HG03039 (cell line): ENCODE data around the gene LCMT1.
"Not testable (repeated sequence)": the region's sequence is repeated elsewhere in the genome, so short reads cannot be mapped to it uniquely, and the experiment has no call there.

Experiments used
- ATAC-seq: cut with Tn5 transposase; IDR thresholded peaks from one replicate; pipeline ENCODE4 v1.9.1; 2021; ENCODE audit warnings: mild to moderate bottlenecking, moderate library complexity; ENCODE audit not compliant: unreplicated experiment

LCMT1 gene

GRCh38 chr16:25111403-25112166 is at the start of gene LCMT1:
Gene LCMT1 (plus strand): TSS chr16:25111742. CDS start chr16:25111884, 142 bp downstream.
- ATAC-seq, result peak; percentile 92

GRCh38 chr16:25063102-25063501 is 48.4 kb upstream of the LCMT1 start:
- no peak for ATAC-seq

- no peak for ATAC-seq
Measured at GRCh38 chr16:25063865-25064264, 47.7 kb upstream of the LCMT1 start.

- not testable (repeated sequence) for ATAC-seq
Measured at GRCh38 chr16:25064281-25064680, 47.3 kb upstream of the LCMT1 start.

GRCh38 chr16:25064937-25065336 is 46.6 kb upstream of the LCMT1 start:
- ATAC-seq, result no peak

GRCh38 chr16:25065899-25066298 is 45.6 kb upstream of the LCMT1 start:
- no peak for ATAC-seq

GRCh38 chr16:25066426-25066746 is 45.2 kb upstream of the LCMT1 start:
- ATAC-seq, result peak; percentile 17

GRCh38 chr16:25066747-25067631 is 44.6 kb upstream of the LCMT1 start:
- ATAC-seq, result peak; percentile 78

- no peak for ATAC-seq
Measured at GRCh38 chr16:25073854-25074253, 37.7 kb upstream of the LCMT1 start.

GRCh38 chr16:25078386-25078978 is 33.1 kb upstream of the LCMT1 start:
- no peak for ATAC-seq

GRCh38 chr16:25079637-25080378 is 31.7 kb upstream of the LCMT1 start:
- ATAC-seq, result no peak

GRCh38 chr16:25080420-25081131 is 31.0 kb upstream of the LCMT1 start:
- no peak for ATAC-seq

GRCh38 chr16:25081702-25082101 is 29.8 kb upstream of the LCMT1 start:
- no peak for ATAC-seq

GRCh38 chr16:25083065-25083464 is 28.5 kb upstream of the LCMT1 start:
- no peak for ATAC-seq

GRCh38 chr16:25083701-25084100 is 27.8 kb upstream of the LCMT1 start:
- ATAC-seq, result no peak

GRCh38 chr16:25084797-25085196 is 26.7 kb upstream of the LCMT1 start:
- no peak for ATAC-seq

- ATAC-seq, result no peak
Measured at GRCh38 chr16:25087761-25088160, 23.8 kb upstream of the LCMT1 start.

- no peak for ATAC-seq
Measured at GRCh38 chr16:25089351-25089750, 22.2 kb upstream of the LCMT1 start.

- ATAC-seq, result no peak
Measured at GRCh38 chr16:25092441-25092840, 19.1 kb upstream of the LCMT1 start.
